CD14-positive monocyte (primary cell): ENCODE measurements around the gene GPR17. TPM values are rescaled to one million over a fixed set of nuclear protein-coding genes. Genes with fewer than 3 reads are reported as not detected.
A peak's percentile ranks its signal among the peaks of the same experiment; 100 is the strongest.

ENCODE experiments used
- DNase-seq, 3 donors: peaks; one replicate each; pipeline ENCODE4 v3.0.0-alpha.2; 2011 to 2022
- H2AFZ ChIP-seq: 2 replicates; pipeline ENCODE4 v1.6.0; 2012; ENCODE audit warnings: mild to moderate bottlenecking, low read depth, low read length, inconsistent platforms; ENCODE audit not compliant: insufficient read depth, poor library complexity, severe bottlenecking
- H3K27ac ChIP-seq, 2 donors: 1 replicate in 1 of 2; 2 replicates in 1 of 2; pipeline ENCODE4 v1.5.1; 2012 to 2013; ENCODE audit warnings: low read length in 2 of 2, control low read depth in 1 of 2, inconsistent platforms in 1 of 2, low read depth in 1 of 2, mild to moderate bottlenecking in 1 of 2
- H3K27me3 ChIP-seq, 2 donors: one replicate each; pipeline versions ENCODE4 v1.6.0 to v1.6.1; 2011 to 2013; ENCODE audit warnings: low read length in 2 of 2; ENCODE audit not compliant: control insufficient read depth in 2 of 2, insufficient read depth in 2 of 2
- H3K36me3 ChIP-seq, 2 donors: replicated peaks in 1 of 2; 1 replicate in 1 of 2; 2 replicates in 1 of 2; pipeline versions ENCODE4 v1.5.1 to v1.6.1; 2012 to 2013; ENCODE audit warnings: low read length in 2 of 2, control low read depth in 1 of 2, inconsistent platforms in 1 of 2, mild to moderate bottlenecking in 1 of 2; ENCODE audit not compliant: insufficient read depth in 2 of 2, control insufficient read depth in 1 of 2
- H3K4me1 ChIP-seq, 2 donors: 1 replicate in 1 of 2; 2 replicates in 1 of 2; pipeline versions ENCODE4 v1.5.1 to v1.6.1; 2012 to 2013; ENCODE audit warnings: low read length in 2 of 2, control low read depth in 1 of 2, inconsistent platforms in 1 of 2, mild to moderate bottlenecking in 1 of 2, moderate library complexity in 1 of 2; ENCODE audit not compliant: insufficient read depth in 2 of 2, control insufficient read depth in 1 of 2
- H3K4me2 ChIP-seq: replicated peaks from 2 replicates; pipeline ENCODE3; 2012; ENCODE audit warnings: low read length, moderate library complexity, mild to moderate bottlenecking; ENCODE audit not compliant: poor library complexity, severe bottlenecking; ENCODE audit errors: extremely low read depth
- H3K4me3 ChIP-seq, 3 experiments: fragments of 200-600 bp in 1 of 3; sonication (generic) in 1 of 3; replicated peaks in 1 of 3; 1 replicate in 2 of 3; 2 replicates in 1 of 3; pipeline ENCODE4 v1.5.1; 2011 to 2013; ENCODE audit warnings: low read length in 3 of 3, mild to moderate bottlenecking in 3 of 3, control low read depth in 2 of 3, low read depth in 2 of 3, inconsistent platforms in 1 of 3, moderate library complexity in 1 of 3
- H3K79me2 ChIP-seq: 2 replicates; pipeline ENCODE4 v1.6.0; 2012; ENCODE audit warnings: mild to moderate bottlenecking, control low read depth, inconsistent platforms, low read length, moderate library complexity; ENCODE audit not compliant: insufficient read depth
- H3K9ac ChIP-seq: 2 replicates; pipeline ENCODE4 v1.6.0; 2017; ENCODE audit warnings: low read length, mild to moderate bottlenecking; ENCODE audit not compliant: insufficient read depth, poor library complexity, severe bottlenecking
- H3K9me3 ChIP-seq, 2 donors: replicated peaks in 1 of 2; 1 replicate in 1 of 2; 2 replicates in 1 of 2; pipeline versions ENCODE4 v1.5.1 to v1.6.1; 2012 to 2013; ENCODE audit warnings: low read length in 2 of 2, control low read depth in 1 of 2; ENCODE audit not compliant: control insufficient read depth in 1 of 2, insufficient read depth in 1 of 2
- H4K20me1 ChIP-seq: 2 replicates; pipeline ENCODE4 v1.6.0; 2012; ENCODE audit warnings: mild to moderate bottlenecking, low read length, control low read depth, moderate library complexity; ENCODE audit not compliant: insufficient read depth
- H3K27ac Mint-ChIP-seq, 7 donors: one replicate each; pipeline ENCODE4 v1.8.0; 2020; ENCODE audit warnings: mild to moderate bottlenecking in 7 of 7, mixed read lengths in 7 of 7, moderate library complexity in 6 of 7, inconsistent platforms in 2 of 7
- H3K27me3 Mint-ChIP-seq, 3 donors: one replicate each; pipeline ENCODE4 v1.8.0; 2021 to 2022; ENCODE audit warnings: low read depth in 3 of 3, mild to moderate bottlenecking in 3 of 3, mixed read lengths in 3 of 3, moderate library complexity in 3 of 3, inconsistent platforms in 1 of 3
- H3K36me3 Mint-ChIP-seq, 2 donors: one replicate each; pipeline ENCODE4 v1.8.0; 2020; ENCODE audit warnings: mixed read lengths in 2 of 2, inconsistent platforms in 1 of 2, mild to moderate bottlenecking in 1 of 2
- H3K4me1 Mint-ChIP-seq: one replicate; pipeline ENCODE4 v1.8.0; 2020; ENCODE audit warnings: mild to moderate bottlenecking, mixed read lengths
- H3K4me3 Mint-ChIP-seq, 2 donors: one replicate each; pipeline ENCODE4 v1.8.0; 2020; ENCODE audit warnings: mild to moderate bottlenecking in 2 of 2, mixed read lengths in 2 of 2, moderate library complexity in 1 of 2
- H3K9me3 Mint-ChIP-seq, 7 donors: one replicate each; pipeline ENCODE4 v1.8.0; 2020 to 2022; ENCODE audit warnings: mixed read lengths in 7 of 7, mild to moderate bottlenecking in 6 of 7, moderate library complexity in 6 of 7, inconsistent platforms in 2 of 7
- WGBS: methylation state at CpG from one replicate; pipeline ENCODE4 v1.1.5; 2013; ENCODE audit warnings: missing lambda C conversion rate; ENCODE audit not compliant: insufficient coverage; 5-methylcytosine and 5-hydroxymethylcytosine counted together
- intact Hi-C, 2 donors: fragments of 100-400 bp; cut with micrococcal nuclease; formaldehyde crosslinking; loops; one replicate each; pipeline versions ENCODE4 v1.15.0 to v1.15.1; 2023
- polyA plus RNA-seq, 3 donors: library from polyadenylated mRNA; depleted of rRNA in 1 of 3; unstranded in 2 of 3; stranded (reverse) in 1 of 3; fragments of 300-500 nt in 2 of 3; fragments of >200 nt in 1 of 3; fragmentation: Illumina TruSeq in 2 of 3; gene quantifications; 1 replicate in 2 of 3; 2 replicates in 1 of 3; pipeline ENCODE4 v1.2.3, GENCODE V29; 2012 to 2021
- TF ChIP-seq, protein P1 (sequence below): fragments of 200-600 bp; IDR thresholded peaks from one replicate; pipeline ENCODE4 v1.8.0; 2022; ENCODE audit warnings: antibody characterized with exemption, mild to moderate bottlenecking

GPR17 gene
- polyA plus RNA-seq, 3 donors: 0.07 TPM; not detected in 2

DNA sequence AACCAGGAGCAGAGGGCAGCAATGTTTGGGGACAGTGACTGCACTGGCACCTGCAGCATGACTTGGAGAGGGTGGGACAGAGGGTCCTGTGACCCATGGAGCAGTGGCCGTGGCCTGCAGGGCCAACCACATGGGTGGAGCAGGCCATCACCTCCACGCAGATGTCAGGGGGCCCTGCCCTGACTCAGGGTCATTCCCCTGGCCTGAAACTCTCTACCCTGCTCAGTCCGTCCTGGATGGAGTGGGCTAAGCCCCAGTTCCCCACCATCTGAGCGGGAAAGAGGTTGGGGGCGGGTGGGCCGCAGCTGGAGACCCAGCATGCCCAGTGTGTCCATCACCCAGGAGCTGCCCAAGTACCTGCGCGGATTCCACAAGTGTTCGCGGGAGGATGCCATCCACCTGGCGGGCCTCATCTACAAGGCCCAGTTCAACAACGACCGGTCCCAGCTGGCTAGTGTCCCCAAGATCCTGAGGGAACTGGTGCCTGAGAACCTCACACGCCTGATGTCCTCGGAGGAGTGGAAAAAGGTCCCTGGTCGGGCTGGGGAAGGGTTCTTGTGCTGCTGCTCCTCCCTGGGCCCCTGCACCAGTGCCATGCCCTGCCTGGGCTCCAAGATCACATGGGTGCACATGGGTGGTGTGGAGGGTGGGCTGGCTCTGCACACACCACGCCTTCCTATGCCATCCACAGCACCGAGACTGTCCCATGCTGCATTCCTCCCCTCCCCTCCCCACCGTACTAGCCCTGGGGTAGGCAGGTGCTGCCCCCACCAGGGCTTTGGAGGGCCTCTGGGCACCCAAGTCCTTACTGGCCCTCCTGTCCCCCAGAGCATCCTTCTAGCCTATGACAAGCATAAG lies 10.3 kb upstream of the GPR17 start:
- H3K4me1 Mint-ChIP-seq: peaks cover 67% of the 10 kb centered on the region
- H2AFZ ChIP-seq: no peak overlapping the region
- no peak overlapping the region for H3K4me3 Mint-ChIP-seq
- H3K9me3 ChIP-seq: no peaks in the 10 kb centered on the region
- H3K27ac ChIP-seq: no peak overlapping the region
- no peaks in the 10 kb centered on the region for H3K36me3 ChIP-seq
- TF ChIP-seq, protein P1, sequence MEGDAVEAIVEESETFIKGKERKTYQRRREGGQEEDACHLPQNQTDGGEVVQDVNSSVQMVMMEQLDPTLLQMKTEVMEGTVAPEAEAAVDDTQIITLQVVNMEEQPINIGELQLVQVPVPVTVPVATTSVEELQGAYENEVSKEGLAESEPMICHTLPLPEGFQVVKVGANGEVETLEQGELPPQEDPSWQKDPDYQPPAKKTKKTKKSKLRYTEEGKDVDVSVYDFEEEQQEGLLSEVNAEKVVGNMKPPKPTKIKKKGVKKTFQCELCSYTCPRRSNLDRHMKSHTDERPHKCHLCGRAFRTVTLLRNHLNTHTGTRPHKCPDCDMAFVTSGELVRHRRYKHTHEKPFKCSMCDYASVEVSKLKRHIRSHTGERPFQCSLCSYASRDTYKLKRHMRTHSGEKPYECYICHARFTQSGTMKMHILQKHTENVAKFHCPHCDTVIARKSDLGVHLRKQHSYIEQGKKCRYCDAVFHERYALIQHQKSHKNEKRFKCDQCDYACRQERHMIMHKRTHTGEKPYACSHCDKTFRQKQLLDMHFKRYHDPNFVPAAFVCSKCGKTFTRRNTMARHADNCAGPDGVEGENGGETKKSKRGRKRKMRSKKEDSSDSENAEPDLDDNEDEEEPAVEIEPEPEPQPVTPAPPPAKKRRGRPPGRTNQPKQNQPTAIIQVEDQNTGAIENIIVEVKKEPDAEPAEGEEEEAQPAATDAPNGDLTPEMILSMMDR: no peak
- WGBS: 97% methylated on average over 17 of the region's 19 CpGs
- H3K27ac Mint-ChIP-seq: peak overlapping the region in 2 of 7 donors; percentile 60 to 64
- H3K4me1 ChIP-seq: peaks cover 64 to 86% of the 10 kb centered on the region in 2 donors
- H4K20me1 ChIP-seq: no peaks in the 10 kb centered on the region
- peaks cover 2 to 10% of the 10 kb centered on the region in 2 donors for H3K36me3 Mint-ChIP-seq
- peaks cover 0 to 1% (median 0%) of the 10 kb centered on the region in 3 donors for H3K27me3 Mint-ChIP-seq
- H3K9ac ChIP-seq: no peak overlapping the region
- no peak overlapping the region for H3K4me2 ChIP-seq
- H3K4me3 ChIP-seq: no peak overlapping the region
- H3K79me2 ChIP-seq: no peaks in the 10 kb centered on the region
- no peaks in the 10 kb centered on the region for H3K9me3 Mint-ChIP-seq
- no peak for DNase-seq
- intact Hi-C loops: no loop called here
- no peaks in the 10 kb centered on the region for H3K27me3 ChIP-seq

DNA sequence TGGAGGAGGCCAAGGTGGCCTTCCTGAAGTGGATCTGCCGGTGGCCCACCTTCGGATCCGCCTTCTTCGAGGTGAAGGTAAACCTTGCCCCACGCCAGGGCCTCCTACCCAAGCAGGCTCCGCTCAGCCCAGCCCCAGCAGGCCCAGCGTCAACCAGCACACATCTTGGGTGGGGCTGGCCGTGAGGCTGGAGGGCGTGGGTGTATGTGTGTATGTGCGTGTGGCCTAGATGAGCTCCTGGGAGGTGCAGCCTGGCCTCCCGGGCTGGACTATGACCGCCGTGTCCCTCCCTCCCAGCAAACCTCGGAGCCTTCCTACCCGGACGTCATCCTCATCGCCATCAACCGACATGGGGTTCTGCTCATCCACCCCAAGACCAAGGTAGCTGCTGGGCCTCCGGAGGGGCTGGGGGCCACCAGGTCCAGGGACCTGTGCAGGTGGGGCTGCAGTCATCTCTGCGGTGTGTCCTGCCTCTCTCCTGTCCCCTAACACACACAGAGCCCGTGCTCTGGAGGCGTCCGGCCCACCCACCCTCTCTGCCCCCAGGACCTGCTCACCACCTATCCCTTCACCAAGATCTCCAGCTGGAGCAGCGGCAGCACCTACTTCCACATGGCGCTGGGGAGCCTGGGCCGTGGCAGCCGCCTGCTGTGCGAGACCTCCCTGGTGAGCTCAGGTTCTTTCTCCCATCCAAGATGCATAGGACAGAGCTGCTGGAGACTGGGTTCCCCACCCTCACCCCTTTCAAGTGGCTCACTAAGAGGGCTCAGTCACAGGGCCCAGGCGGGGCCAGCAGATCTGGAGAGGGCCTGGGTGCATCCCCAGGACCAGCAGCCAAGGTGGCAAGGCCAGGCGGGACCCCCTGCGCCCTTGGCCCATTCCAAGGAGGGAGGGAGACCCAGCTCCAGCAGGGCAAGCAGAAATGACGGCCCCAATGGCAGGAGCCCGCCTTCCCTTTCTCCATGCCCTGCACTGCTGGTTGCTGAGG lies 9.4 kb upstream of the GPR17 start:
- Mint-ChIP-seq H3K4me1 (peaks cover 58% of the 10 kb centered on the region), H3K27ac (peak overlapping the region in 2 of 7 donors; percentile 14 to 60), H3K36me3 (peaks cover 2 to 10% of the 10 kb centered on the region in 2 donors), H3K9me3 (no peaks in the 10 kb centered on the region), H3K27me3 (peaks cover 0 to 1% (median 0%) of the 10 kb centered on the region in 3 donors), H3K4me3 (no peak overlapping the region)
- Histone ChIP-seq H3K27ac (peak overlapping the region in 1 of 2 donors; percentile 70), H3K79me2 (no peaks in the 10 kb centered on the region), H3K9me3 (no peaks in the 10 kb centered on the region), H3K9ac (peak overlapping the region; percentile 18), H3K4me3 (no peak overlapping the region), H4K20me1 (no peaks in the 10 kb centered on the region), H2AFZ (no peak overlapping the region), H3K36me3 (no peaks in the 10 kb centered on the region), H3K4me1 (peaks cover 55 to 81% of the 10 kb centered on the region in 2 donors), H3K27me3 (no peaks in the 10 kb centered on the region), H3K4me2 (peak overlapping the region; percentile 59)
- DNase-seq: no peak
- intact Hi-C loops: no loop called here
- WGBS: 97% methylated on average over 28 of the region's 33 CpGs
- TF ChIP-seq, protein P1: no peak
